GM18519 (cell line): ENCODE results near the gene ZSWIM6.

ENCODE experiments used
- ATAC-seq: cut with Tn5 transposase; IDR thresholded peaks from one replicate; pipeline ENCODE4 v1.9.1; 2021; ENCODE audit warnings: mild to moderate bottlenecking, moderate library complexity; ENCODE audit not compliant: unreplicated experiment, low FRiP score

The ZSWIM6 gene

DNA sequence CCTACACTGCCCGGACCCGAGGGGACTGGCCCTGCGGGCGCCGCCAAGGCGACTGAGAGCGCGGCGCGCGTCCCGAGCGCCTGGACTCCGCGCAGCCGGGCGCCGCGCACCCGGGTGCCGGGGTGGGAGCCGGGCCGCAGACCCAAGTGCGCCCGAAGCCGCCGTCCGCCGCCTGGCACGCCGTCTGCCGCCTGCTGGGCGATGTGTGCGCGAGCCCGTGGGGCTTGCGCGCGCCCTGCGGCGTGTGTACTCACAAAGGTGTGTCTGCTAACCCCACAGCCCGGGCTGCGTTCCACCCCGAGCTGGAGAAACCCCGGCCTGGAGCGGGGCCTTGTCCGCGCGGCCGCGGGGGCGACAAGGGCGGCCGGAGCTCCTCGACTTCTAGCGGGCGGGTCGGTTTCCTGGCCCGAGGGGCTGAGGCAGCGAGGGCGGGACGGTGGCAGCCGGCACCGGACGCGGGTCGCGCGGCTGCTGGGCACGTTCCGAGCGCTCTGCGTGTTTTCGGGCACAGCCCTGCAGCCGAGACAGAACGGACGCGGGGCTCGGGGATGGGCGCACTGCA, 1.1 kb upstream of the ZSWIM6 start:
- no peak for ATAC-seq

DNA sequence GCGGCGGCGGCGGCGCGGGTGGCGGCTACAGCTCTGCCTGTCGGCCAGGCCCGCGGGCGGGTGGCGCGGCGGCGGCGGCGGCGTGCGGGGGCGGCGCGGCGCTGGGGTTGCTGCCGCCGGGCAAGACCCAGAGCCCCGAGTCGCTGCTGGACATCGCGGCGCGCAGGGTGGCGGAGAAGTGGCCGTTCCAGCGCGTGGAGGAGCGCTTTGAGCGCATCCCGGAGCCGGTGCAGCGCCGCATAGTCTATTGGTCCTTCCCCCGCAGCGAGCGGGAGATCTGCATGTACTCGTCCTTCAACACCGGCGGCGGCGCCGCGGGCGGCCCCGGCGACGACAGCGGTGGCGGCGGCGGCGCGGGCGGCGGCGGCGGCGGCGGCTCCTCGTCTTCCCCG, 296 bp downstream of the ZSWIM6 start:
- ATAC-seq = no peak

DNA sequence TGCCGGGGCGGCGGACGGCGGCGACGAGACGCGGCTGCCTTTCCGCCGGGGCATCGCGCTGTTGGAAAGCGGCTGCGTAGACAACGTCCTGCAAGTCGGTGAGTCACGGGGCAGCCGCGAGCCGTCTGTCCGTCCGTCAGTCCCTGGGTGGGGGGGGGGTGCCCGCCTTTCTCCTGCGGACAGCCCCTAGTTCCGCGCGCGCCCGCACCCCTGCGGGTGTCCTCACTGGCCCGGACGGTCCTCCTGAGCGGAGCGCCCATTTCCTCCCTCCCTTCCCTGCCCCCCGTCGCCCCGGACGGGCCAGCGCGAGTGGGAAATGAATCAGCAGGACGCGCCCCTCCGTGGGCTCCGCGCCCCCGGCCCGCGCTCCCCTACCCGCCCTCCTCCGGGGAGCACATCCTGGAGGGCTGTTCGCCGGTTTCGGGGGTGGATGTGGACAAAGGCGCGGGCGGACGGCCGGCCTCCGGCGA, 828 bp downstream of the ZSWIM6 start:
- no peak for ATAC-seq

DNA sequence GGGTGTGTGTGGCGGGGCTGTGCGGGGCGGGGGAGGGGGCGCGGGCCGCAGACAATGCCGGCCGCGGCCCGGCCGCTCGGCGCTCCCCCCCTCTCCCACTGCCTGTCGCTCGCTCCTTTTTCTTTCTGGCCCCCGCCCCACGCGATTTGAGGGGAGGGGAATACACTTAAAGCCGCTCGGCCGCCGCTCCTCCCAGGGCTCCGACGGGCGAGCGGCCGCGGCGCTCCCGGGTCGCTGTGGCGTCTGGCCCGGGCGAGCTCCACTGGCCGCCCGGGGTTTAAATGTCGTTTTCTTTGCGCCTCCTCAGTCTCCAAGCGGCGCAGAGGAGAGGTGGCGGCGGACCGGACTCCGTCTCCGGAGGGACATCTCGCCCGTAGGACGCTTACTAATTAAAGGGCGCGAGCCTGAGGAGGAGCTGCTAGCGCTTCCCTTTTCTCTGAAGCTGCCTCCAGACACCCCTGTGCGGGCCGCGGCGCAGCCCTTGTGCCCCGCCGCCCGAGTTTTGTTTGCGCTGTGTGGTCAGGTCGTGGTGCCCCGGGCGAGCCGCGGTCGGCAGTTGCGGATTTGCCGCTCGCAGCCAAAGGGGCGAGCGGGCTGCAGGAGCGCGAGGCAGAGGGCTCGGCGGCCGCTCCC, 1.4 kb downstream of the ZSWIM6 start:
- ATAC-seq = no peak

DNA sequence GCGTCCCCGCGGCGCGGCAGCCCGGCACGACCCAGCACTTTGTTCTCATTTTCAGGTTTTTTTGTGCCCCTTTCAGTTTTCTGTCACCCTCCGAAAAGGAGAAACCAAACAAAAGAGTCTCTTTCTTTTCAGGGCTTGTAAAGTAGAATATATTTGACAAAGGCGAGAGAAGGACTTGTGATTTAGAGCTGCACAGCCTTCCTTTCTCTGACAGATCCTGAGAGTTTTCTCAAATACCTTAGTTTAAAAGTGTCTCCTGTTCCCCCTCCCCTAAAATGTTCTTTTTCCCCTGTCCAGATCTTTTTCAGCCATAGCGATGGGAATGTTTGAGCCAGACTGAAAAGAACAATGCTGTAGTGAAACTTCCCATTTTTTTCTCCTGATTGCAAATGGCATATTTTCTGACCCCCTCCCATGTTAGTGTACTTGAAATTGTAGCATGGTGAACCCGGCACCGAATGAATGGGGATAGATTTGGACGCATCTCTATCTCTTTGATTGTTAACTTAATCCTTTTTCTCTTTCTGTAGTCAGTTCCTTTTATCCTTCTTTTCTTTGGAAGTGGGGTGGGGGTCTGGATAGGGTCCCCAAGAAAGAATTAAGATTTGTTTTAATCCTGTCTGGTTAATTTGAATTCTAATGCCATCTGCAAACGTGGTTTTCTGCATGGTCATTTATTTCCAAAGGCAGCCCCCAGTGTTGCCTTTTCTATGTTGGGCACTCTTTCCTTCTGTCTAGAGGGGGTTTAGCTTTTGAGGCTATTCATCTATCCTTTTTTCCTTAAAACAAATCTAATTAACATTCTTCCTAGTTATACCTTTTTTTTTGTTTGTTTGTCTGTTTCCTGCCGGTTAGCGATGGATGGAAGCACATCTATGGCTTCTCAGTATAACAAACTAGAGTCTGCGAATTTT, 2.2 kb downstream of the ZSWIM6 start:
- ATAC-seq = no peak

DNA sequence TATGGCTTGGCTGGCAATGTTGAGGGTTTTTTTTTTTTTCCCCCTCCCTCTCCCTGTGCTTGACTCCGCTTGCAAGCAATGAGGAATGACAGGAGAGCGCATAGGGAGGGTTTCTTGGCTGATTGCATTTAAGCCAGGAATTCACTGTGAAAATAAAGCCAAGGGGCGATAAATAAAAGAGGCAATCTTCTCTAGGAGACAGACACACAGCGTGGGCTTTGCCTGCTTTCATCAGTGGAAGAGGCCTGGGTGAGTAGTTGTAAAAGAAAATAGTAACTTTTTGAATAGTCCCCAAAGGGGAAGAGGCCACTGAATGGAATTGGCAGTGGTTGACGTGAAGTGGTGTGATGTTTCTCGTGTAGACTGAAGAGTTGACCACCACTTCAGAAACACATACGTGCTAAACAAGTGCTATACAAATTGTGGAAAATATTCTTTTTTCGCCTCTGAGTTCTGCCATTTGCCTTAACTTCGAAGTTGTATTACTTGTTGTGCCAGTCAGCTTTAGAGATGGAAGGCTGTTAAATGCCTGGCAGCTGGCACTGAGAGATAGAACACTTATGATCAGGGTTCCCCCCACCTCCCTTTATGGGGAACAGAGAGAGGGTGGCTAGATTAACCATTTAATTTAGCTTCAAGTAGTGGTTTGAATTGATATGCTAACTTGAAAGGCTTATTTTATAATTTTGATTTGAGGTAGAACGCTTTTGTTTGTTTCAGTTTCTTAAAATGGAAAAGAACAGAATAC, 3.0 kb downstream of the ZSWIM6 start:
- no peak for ATAC-seq

DNA sequence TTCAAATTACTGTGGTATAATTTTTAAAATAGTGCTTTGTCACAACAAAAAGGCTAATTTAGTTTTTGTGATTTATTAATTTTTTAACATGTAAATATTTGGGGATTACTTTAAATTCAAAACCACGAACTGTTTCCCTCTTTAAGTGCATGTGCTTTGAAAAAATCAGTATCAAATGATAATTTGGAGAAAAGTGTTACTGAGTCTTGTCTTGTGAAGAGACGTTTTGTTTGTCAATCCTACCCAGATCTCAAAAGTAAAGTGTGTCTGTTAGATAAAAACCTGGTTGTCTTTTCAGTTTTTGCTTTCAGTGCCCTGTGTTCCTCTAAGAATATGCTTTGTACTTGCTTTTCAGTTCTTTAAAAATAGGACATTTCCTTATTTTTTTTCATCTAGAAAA, 7.7 kb downstream of the ZSWIM6 start:
- no peak for ATAC-seq

DNA sequence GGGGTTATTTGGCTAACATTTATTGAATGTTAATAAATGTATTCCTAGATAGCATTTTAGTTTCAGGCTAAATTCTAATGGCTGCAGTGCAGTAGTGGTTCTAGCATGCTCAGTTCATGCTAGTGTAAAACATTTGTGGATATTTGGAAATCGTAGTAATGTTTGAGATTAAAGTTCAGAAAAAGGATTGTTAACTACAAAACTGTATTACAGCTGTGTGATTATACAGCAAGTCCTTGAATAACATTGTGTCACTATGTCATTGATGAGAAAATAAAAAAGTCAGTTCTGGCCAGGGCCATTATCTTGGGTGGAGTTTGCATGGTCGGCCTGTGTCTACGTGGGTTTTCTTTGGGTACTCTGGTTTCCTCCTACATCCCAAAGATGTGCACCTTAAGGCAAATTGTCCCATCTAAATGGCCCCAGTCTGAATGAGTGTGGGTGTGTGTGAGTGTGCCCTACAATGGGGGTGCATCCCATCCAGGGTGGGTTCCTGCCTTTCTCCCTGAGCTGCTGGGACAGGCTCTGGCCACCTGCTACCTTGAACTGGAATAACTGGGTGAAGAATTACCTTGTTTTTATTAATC, 8.8 kb downstream of the ZSWIM6 start:
- ATAC-seq = no peak

DNA sequence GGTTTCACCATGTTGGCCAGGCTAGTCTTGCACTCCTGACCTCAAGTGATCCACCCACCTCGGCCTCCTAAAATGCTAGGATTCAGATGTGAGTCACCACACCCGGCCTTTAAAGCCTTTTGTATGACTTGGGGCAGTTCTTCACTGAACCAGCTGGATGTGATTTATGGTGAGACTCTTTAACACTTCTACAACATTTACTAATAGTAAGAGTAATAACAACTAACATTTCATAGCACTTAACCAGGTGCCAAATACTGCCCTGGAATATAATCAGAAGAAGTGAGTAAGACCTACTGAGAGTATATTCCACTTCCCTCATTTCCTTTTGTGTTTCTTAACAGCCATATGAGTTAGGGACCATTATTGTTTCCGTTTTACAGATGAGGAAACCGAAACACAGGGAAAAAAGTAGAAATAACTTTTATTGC, 10.0 kb downstream of the ZSWIM6 start:
- ATAC-seq = no peak

DNA sequence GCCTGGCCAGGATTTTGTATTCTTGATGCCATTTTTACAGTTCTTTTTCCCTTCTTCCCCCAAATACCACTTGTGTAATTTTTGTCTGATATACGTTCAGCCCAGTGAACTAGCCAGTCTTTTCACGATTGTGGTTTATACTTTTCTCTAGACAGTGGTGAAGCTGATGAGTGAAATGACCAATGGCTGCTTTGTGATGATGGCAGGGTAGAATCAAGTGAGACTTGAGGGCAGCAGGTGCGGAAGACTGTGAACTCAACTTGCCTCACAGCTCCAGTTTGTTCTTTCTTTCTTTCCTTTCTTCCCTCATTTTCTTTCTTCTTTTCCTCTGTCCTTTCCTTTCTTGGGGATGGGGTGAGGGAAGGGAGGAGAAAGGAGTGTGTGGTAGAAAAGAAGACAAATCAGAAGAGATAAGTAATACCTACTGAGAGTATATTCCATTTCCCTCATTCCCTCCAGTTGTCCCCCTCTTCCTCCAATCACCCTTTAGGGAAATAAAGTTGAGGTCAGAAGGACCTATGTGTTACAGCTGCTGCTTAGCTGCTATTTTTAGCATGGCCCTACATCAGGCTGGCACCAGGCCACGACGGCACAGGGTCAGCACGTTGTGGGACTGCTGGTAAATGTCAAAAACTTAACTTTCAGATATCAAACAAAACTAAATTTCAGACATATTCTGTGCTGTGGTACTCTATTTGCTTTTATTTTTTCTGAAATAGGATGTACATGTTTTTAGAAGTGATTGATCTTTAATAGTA, 12.3 kb downstream of the ZSWIM6 start:
- ATAC-seq = no peak

DNA sequence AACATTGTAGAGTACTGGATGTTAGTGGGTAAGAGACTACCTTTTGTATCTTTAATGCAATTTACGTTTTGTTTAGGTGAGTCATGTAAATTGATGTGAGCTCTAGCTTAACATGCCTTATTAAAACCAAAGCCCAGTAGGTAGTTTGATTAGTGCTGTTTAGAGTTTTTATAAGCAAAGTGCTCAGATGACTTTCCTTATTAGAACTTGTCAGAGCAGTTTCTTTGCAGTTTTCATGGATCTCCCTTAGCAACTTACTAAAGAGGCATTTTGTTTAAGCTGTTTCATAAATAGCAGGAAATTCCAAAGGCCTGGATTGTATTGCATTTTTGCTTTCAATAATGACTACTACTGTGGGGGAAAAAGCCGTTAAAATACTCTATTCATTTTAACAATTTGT, 14.5 kb downstream of the ZSWIM6 start:
- ATAC-seq = no peak

DNA sequence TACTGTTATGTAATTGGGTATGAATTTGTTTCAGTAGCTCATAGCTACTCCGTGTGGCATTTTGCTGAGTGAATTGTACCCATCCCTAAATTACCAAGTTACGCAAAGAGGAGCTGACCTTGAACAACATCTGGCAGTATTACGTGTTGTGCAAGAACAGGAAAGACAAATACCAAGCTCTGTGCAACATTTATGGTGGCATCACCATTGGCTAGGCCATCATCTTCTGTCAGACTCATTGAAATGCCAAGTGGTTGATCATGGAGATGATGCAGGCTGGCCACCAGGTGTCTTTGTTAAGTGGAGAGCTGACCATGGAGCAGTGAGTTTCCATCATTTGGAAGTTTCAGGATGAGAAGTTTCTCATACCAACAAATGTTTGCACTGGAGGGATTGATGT, 15.0 kb downstream of the ZSWIM6 start:
- ATAC-seq = no peak

DNA sequence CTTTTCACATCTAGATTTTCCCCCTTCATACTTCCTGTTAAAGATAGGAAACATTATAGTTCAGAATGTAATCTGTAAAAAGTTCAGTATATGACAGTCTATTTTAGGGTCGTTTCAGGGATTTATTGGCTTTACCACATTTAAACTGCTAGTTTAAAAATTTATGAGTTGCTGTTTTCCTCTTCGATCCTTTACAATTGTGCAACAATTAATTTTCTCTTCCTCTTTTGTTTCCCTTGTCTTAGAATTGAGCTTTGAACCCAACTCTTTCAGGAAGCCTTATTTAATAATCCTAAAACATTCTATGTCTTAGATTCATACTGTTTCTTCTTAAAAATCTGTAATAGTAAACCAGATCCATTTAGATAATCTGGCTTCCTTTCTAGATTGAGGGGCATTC, 16.4 kb downstream of the ZSWIM6 start:
- no peak for ATAC-seq

DNA sequence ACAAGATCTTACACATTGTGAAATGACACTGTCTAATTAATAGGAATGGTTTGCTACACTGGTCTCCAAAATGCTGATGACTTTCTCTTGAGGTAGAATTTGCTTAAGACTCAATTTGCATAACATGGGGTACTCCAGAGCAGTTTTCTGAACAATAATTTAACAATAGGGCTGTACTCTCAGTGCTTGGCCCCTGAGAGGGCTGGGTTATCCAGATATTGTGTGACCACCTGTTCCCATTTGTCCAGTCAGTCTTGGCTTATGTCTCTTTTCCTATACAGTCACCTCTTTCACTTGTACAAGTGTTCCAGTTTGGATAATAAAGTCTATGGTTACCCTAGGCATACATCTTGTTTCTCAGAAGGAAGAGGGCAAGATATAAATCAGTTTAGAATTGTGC, 17.9 kb downstream of the ZSWIM6 start:
- no peak for ATAC-seq

DNA sequence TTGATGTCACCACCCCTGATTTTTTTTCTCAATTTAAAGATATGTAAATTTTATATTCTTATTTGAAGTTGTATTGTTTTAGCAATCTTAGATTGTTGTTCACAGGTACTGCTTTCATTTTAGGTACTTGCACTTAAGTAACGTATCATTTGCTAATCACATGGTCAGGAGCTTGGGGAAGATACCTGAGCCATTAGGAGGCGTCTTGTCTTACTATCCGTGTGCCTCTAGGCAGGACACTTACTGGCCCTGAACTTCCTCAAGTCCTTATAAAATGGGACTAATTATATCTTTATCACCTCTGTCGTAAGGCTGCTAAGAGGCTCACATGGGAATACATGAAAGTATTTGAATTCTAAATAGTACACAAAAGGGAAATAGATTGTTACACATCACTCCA, 18.5 kb downstream of the ZSWIM6 start:
- no peak for ATAC-seq

DNA sequence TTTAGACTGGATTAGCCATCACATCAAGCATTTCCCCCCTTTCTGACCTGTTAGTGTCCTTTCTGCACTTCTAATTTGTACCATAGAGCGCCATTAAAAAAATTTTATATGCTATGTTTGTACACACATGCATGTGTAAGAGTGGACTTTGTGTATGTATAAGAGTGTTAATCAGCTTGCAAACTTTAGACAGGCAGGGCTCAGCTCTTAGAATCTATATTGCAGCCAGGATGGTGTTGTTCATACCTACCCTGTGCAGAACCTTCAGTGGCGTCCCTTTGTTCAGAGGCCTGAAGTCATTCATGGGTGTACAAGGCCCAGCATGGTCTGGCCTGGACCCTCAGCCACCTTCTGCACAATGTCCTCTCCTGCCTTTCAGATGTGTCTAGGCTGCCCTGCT, 19.7 kb downstream of the ZSWIM6 start:
- ATAC-seq = no peak

DNA sequence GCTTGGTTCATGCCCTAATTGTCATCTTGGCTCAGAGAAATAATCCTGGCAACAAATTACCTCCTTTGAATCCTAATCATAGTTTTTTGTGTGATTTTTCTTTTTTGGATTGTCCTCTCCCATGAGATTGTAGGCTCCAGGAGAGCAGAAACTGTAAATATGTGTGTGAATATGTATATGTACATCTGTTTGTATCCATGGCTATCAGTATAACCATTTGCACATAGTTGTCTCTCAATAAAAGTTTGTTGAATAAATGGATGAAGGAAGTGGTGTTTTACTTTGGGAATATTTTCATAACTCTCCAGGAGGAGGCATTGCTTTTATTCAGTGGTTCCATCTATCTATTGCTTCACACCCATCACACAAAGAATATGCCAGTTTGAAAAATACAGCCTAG, 20.1 kb downstream of the ZSWIM6 start:
- no peak for ATAC-seq

DNA sequence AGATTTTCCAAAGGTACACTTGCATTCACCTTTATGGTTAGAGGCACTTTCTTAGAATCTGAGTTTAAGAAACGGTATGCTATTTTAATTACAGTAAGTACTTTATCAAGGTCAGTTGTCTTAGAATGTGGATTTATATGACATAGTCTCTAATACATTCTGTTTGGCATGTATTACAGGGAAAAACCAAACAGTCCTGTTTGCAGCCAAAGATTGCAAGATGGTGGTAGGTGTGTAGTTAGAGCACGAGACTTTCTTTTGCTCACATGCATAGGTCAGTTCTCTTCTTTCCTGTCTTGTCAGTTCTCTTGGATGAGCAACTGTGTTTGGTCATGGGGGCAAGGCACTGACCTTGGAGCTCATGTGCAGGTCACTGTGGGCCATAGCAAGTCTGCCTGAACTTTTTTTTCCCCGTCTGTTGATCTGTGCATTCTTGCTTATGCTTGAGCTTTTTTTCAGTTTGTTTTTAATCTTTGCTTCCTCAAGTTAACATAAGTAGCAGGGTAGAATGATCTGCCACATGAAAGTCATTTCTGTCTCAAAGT, 20.6 kb downstream of the ZSWIM6 start:
- no peak for ATAC-seq

DNA sequence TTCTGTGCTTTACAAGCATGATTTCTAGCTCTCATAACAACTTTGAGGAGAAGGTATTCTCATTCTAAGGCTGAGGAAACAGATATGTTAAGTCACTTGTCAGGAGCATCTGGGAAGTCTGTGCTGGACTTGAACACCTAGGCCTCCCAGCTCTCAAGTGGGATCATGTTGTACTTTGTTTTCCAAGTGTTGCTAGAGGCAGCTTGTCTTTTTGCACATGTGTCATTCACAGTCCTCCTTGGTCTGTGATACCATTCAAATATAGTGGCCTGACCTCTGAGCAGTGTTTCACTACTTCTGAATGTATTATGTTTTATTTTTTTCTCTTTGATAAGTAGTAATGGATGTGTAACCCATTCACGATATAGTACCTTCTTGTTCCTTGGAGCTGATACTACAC, 21.2 kb downstream of the ZSWIM6 start:
- ATAC-seq = no peak

DNA sequence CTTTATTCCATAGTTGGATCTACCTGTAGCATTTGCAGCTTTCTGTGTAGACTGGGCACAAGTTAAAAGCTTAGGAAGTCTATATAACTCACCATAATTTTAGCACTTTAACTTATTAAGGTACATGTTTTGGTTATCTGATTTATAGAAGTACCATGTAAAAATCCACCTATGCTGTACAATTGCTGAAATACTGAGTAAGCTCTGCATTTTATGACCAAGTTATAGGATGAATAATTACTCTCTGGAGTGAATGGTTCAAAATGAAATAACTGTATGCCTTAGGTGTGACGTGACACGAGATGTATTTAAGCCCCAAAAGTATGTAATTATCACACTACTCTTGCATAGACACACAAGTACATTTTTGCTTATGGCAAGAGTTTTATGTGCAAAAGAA, 22.1 kb downstream of the ZSWIM6 start:
- ATAC-seq = no peak
